ENCODE measurements around the gene IQCC.

The IQCC gene

DNA sequence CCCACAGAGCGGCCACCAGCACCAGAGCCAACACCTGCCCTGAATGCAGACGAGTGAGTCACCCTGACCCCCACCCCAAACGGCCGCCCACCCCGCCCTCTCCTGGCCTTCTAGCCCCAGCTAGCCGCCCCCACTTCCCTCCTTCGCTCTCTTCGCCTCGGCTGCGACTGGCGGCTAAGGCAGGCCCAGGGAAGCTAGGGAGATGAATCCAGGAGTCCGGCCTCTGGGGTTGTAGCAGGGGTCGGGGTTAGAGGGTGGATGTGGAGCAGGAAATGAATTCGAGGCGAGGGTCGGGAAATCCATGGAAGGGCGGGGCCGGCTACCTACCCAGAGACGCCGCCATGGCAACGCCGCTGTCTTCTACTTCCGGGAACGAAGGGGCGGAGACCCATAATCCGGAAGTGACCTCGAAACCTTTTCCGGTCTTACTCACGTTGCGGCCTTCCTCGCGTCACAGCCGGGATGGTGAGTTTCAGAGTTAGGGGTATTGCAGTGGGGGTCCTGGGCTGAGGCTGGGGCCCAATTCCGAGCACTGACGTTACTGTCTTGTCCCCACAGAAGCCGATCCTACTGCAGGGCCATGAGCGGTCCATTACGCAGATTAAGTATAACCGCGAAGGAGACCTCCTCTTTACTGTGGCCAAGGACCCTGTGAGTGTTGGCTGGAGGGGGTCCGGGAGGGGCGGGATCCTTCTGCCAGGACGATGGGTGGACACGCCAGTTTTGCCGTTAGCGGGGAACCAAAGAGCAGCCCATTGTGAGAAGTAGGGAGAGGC, 16.7 kb downstream of the IQCC start, which contains the start of the genes EIF3I and TMEM234:
EIF3I (plus strand) TSS at position 428 of the 776 bp plus-strand sequence; CDS start at position 463, 35 bp downstream.
TMEM234 (minus strand) TSS at position 374 of the 776 bp plus-strand sequence; CDS start at position 343, 31 bp downstream.
- peak; percentile 75 to 90 for DNase-seq (ENCODE audit: extremely low read depth in 1 of 2, low read depth in 1 of 2)

DNA sequence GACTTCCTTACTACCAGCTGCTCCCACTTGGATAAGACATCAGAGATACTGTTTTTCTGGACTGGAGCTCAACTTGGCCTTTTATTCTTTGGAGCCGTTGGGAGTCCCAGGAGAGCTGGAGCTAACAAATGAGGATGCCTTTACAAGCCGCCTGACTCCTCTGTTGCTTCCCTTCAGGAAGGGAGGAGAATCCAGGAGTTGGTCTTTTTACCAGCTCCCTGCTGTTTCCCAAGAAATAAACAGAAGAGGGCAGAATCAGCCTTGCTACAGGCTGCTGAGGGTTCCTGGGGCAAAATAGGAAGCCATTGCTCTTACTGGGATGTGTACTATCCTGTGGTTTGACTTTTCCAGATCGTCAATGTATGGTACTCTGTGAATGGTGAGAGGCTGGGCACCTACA, 18.2 kb downstream of the IQCC start:
- no peak for DNase-seq (ENCODE audit: extremely low read depth in 1 of 2, low read depth in 1 of 2)

DNA sequence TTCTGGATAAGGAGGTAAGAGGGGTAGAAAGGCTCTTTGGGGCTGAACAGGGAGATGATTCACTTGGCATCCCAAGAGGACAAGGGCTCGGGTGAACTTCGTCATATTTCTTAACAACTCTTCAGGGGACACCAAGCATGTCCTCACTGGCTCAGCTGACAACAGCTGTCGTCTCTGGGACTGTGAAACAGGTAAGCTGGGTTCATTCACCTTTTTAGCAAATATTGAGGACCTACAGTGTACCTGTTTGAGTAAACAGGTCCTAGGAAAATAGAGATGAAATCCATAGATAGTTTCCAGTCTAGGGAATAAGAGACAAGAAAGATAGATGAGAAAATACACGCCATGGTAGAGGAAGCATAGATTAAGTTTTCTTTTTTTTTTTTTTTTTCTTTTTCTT, 18.8 kb downstream of the IQCC start:
- no peak for DNase-seq (ENCODE audit: extremely low read depth in 1 of 2, low read depth in 1 of 2)

DNA sequence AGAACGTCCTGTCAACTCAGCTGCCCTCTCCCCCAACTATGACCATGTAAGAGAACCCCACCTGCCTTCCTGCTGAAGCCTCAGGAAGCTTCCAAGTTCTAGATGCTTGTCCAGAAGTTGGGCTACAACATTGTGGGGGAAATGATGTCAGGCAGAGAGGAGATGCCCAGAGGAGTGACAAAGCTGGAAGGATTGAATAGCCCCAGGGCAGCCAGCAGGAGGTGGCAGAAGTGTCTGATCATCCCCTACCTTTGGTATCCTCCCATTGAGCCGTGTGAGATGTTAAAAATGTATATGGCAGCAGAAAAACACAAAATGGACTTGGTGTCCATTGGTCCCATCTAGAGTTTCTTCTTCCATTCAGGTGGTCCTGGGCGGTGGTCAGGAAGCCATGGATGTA, 23.3 kb downstream of the IQCC start:
- no peak for DNase-seq (ENCODE audit: extremely low read depth in 1 of 2, low read depth in 1 of 2)

DNA sequence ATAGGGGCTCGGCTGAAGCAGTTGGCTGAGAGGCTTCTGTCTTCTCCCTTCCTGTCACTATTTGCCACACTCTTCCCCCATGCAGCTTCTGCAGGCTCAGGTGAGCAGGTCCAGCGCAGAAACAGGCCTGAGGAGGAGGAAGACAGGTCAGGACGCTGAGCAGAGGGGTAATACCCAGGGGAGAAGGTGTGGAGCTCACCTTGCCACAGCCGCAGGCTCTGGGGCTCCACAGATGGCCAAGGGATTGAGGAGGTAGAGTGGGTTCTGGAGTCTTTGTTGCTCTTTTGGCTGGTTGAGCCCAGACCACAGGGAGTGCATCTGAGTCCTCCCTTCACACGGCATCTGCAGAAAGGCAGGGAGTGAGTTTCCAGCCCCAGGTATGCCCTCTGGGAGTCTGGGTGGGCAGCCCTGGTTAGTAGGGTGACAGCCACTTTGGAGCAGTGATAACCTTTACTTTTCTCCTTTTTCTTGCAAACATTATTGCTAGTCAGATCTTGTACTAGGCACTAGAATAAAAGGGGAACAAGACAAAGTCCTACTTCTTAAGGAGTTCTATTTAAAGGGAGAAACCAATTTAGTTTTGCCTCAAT, 26.5 kb downstream of the IQCC start:
- DNase-seq (ENCODE audit: extremely low read depth in 1 of 2, low read depth in 1 of 2) = no peak

DNA sequence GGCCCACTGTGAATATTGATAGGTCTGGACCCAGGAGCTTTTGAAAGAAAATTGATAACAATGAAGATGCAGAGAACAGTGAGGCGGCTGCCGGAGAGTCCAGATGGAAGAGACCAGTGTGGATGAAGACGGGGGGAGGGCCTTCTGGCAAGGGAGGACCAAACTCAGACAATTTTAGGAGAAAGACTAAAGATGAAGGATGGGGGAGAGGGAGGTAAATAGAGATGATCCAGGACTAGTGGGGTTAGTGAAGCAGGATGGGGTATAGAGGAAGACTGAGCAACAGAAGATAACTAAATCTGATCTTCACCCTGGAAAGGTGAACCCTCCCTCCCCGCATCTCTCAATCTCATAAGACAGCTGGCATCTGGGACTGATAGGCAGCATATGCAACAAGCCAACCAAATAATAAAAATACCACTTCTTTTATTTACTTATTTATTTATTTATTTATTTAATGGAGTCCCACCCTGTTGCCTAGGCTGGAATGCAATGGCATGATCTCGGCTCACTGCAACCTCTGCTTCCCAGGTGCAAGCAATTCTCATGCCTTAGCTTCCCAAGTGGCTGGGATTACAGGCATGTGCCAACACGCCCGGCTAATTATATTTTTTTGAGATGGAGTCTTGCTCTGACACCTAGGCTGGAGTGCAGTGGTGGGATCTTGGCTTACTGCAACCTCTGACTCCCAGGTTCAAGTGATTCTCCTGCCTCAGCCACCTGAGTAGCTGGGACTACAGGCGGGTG, 27.3 kb downstream of the IQCC start:
- no peak for DNase-seq (ENCODE audit: extremely low read depth in 1 of 2, low read depth in 1 of 2)

DNA sequence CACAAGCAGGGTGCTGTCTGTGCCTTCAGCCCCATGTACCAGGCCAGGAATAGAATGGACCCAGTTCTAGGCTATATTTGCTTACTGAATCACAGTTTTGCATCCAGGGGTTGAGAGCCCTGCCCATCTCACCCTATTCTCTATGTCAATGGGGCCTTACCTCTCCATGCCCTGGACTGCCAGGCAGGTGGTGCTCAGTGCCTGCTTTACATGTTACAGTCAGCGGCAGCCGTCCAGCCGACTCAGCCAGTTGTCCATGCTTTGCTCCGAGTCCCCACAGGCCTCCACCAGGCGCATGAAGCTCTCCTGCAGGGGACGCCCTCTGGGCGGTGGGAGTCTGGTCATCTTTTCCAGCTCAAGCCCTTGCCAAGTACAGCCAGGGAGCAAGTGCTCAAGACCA, 29.3 kb downstream of the IQCC start:
- DNase-seq (ENCODE audit: extremely low read depth in 1 of 2, low read depth in 1 of 2) = no peak

DNA sequence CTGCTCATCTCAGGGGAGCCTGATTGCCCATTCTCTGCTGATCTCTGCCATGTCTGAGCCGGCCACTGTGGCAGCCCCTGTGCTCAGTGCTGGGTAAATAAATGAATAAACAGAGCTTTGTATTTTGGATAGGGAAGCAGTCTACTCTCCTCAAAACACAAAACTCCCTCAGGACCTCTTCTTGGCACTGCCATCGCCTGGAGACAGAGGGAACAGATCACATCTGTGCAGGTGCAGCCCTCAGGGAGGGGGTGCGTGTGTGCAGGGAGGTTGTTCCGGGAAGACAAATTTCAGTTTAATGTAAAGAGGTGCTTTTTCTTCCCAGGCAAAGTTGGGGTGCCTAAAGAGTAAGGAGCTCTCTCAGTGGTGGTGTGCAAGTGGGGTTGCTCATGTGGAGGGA, 33.9 kb downstream of the IQCC start:
- DNase-seq (ENCODE audit: extremely low read depth in 1 of 2, low read depth in 1 of 2) = no peak

DNA sequence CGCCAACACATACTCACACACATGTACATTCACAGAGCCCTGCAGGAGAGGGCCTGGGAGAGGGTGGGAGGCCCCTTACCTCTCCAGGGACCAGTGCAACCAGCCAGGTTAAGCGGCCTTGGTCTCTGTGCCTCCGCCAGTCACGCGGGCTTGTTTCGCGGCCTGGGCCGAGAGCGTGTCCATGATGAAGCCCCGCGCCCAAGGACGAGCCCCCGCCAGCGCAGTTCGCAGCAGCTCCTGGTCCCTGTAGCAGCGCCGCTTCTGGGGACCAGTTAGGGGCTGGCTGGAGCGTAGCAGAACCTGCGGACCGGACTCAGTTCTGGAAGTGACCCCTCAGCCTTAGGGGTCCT, 34.3 kb downstream of the IQCC start:
- no peak for DNase-seq (ENCODE audit: extremely low read depth in 1 of 2, low read depth in 1 of 2)

DNA sequence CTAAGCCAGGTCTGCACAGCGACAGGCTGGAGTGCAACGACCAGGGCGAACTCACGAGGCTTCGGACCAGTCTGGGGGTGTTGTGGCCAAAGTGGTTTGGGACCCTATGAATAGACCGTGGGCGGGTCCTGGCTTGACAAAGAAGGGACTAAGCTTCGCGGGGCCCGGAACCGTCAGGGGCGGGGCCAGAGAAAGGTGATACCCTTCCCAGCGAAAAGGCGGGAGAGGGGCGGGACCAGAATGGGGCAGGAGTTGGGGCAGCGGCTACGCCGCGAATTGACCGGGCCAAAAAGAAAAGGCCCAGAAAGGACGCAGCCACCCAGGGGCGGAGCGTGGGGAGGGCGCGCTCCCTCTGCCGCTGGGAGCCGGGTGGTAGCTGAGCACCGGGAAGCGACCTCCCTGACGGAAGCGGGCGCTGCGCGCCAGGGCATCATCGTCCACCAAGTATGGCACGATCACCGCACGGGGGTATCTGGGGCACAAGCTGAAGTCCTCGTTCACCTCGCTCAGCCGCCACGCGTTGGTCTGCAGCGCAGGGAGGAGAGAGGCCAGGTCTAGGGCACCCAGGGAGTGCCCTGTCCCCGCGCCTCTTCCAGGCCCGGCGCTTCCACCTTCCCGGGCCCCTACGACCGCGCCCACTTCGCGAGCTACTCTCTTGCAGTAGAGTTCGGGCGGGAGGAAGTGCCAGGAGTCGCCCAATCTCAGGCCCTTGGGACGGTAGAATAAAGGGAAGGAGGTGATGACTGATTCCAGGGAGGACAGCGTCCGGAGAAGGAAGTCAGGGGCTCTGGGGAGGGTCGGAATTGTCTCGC, 34.9 kb downstream of the IQCC start:
- DNase-seq (ENCODE audit: extremely low read depth in 1 of 2, low read depth in 1 of 2) = no peak

DNA sequence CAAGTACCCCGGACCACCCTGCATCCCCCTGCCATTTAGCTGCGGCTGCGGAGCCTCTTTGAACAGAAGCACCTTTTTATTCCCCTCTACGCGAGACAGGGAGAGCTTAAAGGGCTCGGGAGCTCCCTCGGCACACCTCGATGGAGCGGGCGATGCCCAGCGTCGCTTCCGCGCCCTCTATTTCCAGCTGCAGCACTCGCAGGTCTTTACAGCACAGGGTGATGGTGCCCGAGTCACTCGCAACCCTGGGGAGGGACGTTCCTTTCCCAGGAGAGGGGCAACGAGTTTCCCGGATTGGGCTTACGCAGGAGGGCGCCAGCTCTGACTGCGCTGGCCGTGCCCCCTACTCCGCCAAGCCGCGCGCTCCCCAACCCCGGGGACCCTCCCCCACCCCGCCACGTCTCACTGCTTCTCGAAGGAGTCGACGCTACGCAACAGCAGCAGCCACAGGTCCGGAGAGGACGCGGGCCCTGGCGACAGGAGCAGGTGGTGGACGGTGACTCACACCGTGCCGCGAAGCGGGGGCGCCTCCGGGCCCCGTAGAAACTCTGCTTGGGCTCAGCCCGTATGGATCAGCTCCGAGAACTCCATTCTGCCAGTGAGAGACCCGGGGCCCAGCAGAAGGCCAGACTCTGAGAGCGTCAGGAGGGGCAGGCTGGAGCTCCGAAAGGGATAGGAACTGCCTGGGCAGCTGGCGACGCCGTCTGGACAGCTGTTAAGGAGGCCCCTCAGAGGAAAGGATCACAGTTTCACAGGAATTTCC, 35.7 kb downstream of the IQCC start:
- no peak for DNase-seq (ENCODE audit: extremely low read depth in 1 of 2, low read depth in 1 of 2)

DNA sequence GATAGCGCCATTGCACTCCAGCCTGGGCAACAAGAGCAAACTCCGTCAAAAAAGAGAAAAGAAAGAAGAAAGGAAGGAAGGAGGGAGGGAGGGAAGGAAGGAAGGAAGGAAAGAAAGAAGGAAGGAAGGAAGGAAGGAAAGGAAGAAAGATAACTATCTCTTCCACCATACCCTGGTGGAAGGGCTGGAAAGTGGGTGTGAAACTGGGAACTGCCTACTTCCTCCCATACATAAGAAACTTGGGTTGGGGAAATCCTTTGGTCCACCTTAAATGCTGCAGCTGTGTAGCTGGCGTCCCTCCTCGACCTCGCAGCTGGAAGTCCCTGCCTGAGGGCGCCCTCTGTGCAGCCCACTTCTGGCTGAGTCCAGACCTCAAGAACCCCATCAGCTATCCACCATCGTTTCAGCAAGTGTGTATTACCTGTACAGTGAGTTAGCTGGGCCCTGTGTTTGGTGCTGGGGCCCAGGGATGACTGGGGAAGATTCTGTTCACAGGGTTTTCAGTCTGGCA, 36.9 kb downstream of the IQCC start:
- no peak for DNase-seq (ENCODE audit: extremely low read depth in 1 of 2, low read depth in 1 of 2)

DNA sequence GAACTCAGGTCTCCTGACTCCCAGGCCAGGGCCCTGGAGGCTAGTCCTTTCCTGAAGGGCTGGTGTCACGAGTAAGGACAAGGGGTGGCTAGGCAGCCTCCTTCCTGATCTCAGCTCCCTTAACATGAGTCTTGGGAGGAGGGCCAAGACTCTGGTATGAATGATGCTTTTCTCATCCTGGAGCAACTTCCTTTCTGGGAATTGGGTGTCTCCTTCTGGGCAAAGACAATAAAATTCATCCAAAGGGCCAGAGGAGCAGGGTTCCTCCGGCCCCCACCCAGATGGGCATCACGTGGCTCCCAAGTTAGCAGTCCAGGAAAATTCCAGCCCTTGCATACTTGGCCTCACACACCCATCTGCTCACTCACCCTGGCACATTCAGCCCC, 41.4 kb downstream of the IQCC start, which contains the start of gene FAM167B:
FAM167B (plus strand) TSS at position 335 of the 386 bp plus-strand sequence. CDS start 200 bp downstream, outside the sequence.
- DNase-seq (ENCODE audit: extremely low read depth in 1 of 2, low read depth in 1 of 2) = no peak

DNA sequence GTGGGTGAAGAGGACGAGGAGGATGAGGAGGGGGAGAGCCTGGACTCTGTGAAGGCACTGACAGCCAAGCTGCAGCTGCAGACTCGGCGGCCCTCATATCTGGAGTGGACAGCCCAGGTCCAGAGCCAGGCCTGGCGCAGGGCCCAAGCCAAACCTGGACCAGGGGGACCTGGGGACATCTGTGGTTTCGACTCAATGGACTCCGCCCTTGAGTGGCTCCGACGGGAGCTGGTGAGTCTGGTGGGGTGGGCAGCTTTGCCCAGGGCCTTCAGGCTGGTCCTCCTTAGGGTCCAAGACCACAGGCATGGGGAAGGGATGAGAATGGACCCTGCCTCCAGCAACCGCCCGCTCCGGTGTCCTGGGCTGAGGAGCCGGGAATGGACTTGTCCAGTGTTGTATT, 42.0 kb downstream of the IQCC start:
- no peak for DNase-seq (ENCODE audit: extremely low read depth in 1 of 2, low read depth in 1 of 2)

DNA sequence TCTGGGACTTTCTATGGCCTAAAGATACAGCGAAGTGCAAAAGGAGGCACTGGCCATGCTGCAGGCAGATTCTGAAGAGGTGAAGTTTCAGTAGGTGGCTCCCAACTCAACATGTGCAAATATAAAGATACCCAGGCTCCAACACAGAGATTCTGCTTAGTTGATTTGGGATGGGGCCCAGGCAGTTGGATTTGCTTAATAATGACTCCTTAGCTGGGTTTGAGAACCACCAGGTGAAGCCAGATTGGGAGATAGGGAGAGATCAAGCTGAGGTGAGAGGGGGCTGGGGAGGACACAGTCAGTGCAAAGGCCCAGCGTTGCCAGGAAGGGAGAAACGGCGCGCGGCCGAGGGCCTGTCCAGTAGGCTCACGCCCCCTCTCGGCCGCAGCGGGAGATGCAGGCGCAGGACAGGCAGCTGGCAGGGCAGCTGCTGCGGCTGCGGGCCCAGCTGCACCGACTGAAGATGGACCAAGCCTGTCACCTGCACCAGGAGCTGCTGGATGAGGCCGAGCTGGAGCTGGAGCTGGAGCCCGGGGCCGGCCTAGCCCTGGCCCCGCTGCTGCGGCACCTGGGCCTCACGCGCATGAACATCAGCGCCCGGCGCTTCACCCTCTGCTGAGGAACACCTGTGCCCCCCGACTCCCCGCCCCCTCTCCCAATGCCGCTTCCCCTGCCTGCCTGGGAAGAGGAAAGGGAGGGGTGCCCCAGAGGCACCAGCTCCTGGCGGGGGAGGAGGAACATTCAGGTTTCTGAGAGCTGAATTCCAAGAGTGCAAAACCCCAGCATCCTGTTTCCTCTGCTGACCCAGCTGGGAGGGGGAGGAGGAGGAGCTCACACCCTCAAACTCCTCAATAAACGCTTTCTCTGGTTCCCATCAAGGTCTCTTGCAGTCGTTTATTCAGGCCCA, 42.8 kb downstream of the IQCC start:
- DNase-seq (ENCODE audit: extremely low read depth in 1 of 2, low read depth in 1 of 2) = peak; percentile 67 to 80

DNA sequence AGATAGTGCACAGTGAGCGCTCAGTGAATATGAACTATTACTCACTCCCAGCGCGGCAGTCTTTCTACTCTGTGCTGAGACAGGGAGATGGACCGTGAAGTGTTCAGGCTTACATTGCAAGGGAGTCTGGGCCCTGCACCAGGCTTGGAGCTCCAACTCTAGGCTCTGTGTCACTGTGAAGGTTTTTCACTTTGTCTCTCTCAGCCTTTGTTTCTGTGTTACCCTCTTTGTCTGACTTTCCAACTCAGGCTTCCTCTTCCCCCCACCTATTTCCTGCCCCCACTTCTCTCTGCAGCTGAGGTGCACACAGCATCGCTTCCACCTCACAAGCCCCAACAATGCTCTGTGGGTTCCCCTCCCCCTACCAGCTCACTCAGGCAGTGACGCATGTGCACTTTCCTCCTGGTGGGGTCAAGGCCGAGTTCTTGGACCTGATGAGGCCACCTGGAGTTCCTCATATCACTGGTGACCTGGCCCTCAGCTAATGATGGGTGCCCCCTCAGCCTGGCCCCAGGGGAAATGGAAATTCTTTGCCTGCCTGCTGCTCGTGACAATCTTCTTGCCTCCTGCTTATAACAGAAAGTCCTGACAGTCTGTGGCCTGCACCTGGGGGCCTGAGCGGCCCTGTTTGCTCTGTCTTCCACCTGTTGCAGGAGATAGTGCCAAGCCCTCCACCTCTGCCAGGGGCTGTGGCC, 44.5 kb downstream of the IQCC start:
- DNase-seq (ENCODE audit: extremely low read depth in 1 of 2, low read depth in 1 of 2) = peak; percentile 60 to 87

DNA sequence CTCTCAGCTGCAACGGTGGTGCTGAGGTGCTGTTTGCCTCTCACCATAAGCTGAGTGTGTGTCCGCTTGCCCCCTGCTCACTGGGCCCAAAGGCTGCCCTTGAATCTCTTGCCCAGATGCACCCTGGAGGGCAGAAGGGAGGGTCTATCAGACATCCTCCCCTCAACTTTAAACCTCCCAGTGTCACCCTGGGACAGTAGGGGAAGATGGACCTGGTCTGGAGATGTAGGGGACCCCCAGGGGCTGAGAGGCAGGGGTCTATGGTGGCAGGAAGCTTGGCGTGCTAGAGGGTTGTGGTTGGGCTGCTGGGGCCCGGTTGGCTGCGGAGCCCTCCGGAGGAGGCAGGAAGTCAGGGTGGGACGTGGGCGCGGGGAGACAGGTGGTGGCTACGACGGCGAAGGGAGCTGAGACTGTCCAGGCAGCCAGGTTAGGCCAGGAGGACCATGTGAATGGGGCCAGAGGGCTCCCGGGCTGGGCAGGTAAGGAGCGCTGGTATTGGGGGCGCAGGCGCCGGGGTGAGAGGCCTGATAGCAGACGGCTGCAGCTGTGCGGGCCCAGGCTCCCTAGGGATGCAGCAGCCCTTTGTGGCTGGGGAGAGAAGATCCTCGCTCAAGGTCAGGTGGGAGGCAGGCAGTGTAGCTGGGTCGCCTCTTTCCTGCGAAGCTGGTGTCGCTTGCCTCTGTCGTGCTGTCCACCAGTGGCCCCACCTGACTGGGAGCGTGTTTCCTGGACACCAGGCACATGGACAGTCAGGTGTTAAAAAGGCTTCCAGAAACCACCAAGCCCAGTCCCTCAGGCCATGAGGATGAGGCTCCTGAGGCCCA, 45.6 kb downstream of the IQCC start, which contains the start of gene LCK:
LCK (plus strand) TSS at position 373 of the 824 bp plus-strand sequence. CDS start 23,065 bp downstream, outside the sequence.
- DNase-seq (ENCODE audit: extremely low read depth in 1 of 2, low read depth in 1 of 2) = peak; percentile 56 to 70

Measured in stimulated activated CD8-positive, alpha-beta memory T cell treated with anti-CD3 and anti-CD28 coated beads, Interleukin-7, amount 100 ng/mL, for 48 hours (primary cell).